NCI-H82 treated with DMSO at 0.1 percent for 48 hours (cell line): ENCODE results near the gene ISG15.
"Not testable (repeated sequence)": the region's sequence is repeated elsewhere in the genome, so short reads cannot be mapped to it uniquely, and the experiment has no call there.

Source experiments
- DNase-seq: peaks from one replicate; lab custom pipeline; 2025; ENCODE audit not compliant: unreplicated experiment; lab: John Stamatoyannopoulos, UW

The ISG15 gene

DNA sequence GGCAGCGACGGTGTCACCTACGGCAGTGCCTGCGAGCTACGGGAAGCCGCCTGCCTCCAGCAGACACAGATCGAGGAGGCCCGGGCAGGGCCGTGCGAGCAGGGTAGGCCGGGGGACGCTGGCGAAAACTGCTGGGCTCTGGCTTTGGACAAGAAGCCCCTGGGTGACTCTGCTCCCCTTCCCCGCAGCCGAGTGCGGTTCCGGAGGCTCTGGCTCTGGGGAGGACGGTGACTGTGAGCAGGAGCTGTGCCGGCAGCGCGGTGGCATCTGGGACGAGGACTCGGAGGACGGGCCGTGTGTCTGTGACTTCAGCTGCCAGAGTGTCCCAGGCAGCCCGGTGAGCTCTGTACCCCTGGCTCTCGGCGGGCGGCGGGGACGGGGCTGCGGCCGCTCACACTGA lies 30.6 kb downstream of the ISG15 start:
- no peak for DNase-seq

DNA sequence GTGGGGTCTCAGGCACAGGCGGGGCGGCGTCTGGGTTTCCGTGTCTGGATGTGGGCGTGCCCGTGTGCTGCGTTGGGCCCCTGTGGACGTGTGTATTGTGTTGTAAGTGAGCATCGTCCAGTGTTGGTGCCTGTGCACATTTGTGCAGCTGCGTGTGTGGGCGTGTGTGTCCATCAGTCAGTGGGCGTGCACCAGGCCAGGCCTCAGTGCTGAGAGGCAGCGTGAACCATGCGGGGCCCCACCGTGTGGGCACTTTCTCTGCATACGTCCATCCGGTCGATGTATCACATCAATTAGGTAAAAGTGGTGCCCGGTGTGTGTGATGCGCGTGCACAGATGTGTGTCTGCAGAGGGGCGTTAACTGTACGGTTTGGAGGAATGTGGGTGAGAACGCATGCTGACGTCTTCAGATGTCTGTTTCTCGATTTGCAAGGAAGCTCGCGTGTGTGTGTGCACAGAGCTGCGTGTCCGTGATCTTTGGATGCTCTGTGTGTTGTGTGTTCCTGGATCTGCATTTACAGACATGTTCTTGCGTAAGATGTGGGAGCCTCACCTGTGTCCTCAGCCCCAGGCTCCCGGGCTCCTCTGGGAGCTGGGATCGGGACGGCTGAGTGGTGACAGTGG lies 31.3 kb downstream of the ISG15 start:
- DNase-seq = no peak

DNA sequence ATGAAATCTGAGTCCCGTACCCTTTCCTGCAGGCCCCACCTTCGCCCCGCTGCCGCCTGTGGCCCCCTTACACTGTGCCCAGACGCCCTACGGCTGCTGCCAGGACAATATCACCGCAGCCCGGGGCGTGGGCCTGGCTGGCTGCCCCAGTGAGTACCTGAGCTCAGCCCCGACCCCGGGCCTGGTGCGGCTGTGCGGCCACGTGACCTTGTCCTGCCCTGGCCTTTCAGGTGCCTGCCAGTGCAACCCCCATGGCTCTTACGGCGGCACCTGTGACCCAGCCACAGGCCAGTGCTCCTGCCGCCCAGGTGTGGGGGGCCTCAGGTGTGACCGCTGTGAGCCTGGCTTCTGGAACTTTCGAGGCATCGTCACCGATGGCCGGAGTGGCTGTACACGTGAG lies 31.8 kb downstream of the ISG15 start:
- DNase-seq = no peak

GRCh38 chr1:1046243-1046642 lies 32.9 kb downstream of the ISG15 start:
- DNase-seq = no peak

GRCh38 chr1:1046767-1047166 lies 33.5 kb downstream of the ISG15 start:
- no peak for DNase-seq

DNA sequence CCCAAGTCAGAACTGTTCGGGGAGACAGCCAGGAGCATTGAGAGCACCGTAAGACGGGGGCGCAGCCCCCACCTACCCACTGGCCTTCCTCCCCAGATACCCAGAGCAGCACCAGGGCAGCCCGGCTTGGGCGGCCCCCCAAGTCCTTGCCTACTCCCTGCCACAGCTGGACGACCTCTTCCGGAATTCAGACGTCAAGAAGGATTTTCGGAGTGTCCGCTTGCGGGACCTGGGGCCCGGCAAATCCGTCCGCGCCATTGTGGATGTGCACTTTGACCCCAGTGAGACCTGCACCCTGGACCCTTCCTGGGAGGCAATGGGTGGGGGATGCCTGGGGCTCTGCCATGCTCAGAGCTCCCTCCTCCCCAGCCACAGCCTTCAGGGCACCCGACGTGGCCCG lies 34.1 kb downstream of the ISG15 start:
- DNase-seq = no peak

- DNase-seq = no peak
Observed at GRCh38 chr1:1047963-1048362, 34.7 kb downstream of the ISG15 start.

- no peak for DNase-seq
Observed at GRCh38 chr1:1048765-1049164, 35.5 kb downstream of the ISG15 start.

- DNase-seq = no peak
Observed at GRCh38 chr1:1049318-1050165, 36.2 kb downstream of the ISG15 start.

GRCh38 chr1:1050577-1051052 lies 37.3 kb downstream of the ISG15 start:
- DNase-seq = no peak

- no peak for DNase-seq
Observed at GRCh38 chr1:1051127-1051810, 38.0 kb downstream of the ISG15 start.

GRCh38 chr1:1052003-1052840 lies 38.9 kb downstream of the ISG15 start:
- DNase-seq = no peak

DNA sequence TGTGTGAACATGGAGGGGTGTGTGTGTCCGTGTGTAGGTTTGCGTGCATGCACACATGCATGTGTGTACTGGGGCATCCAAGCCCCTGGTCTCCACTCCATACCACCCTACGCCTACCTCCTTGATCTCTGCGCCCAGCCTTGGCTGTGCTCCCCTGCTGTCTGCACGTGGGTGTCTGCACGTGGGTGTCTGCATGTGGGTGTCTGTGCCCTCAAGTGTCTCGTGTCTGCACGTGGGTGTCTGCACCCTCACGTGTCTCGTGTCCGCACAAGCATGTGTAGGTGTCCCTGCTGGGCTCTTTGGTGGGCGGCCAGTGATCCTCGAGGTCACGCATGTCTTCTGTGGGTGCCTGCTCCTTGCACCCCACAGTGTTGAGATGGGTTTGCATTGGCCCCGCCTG lies 39.7 kb downstream of the ISG15 start:
- DNase-seq = no peak

DNA sequence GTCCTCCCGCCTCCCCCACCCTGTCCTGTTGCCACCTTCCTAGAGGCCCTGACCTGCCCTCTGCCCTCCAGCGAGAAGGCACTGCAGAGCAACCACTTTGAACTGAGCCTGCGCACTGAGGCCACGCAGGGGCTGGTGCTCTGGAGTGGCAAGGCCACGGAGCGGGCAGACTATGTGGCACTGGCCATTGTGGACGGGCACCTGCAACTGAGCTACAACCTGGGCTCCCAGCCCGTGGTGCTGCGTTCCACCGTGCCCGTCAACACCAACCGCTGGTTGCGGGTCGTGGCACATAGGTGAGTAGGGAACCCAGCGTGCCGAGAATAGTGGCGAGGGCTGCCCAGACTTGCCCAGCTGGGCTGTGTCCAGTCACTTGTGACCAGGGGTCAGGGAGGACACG lies 40.4 kb downstream of the ISG15 start:
- no peak for DNase-seq

DNA sequence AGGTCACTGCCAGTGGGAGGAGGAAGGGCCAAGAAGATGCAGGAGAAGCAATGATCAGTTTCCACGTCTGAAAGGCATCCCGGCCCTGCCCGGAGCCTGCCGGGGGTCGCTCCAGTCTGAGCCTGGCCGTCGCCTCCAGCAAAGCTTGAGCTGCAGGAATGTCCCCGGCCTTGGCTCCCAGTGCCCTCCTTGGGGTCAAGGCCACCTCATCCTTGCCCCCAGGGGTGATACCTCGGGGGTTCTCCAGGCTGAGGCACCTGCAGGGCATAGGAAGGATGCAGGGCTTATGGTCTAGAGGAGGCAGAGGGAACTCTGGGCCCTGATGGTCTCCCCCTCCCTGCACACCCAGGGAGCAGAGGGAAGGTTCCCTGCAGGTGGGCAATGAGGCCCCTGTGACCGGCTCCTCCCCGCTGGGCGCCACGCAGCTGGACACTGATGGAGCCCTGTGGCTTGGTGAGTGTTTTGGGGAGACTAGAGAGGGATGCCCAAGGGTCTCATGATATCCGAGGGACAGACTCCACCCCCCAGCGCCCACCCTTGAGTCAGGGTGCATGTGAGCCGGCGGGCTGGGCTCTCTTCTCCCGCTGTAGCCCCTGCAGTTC lies 40.9 kb downstream of the ISG15 start:
- DNase-seq = no peak

DNA sequence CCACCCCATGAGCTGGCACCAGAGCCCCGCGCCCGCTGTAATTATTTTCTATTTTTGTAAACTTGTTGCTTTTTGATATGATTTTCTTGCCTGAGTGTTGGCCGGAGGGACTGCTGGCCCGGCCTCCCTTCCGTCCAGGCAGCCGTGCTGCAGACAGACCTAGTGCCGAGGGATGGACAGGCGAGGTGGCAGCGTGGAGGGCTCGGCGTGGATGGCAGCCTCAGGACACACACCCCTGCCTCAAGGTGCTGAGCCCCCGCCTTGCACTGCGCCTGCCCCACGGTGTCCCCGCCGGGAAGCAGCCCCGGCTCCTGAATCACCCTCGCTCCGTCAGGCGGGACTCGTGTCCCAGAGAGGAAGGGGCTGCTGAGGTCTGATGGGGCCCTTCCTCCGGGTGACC lies 41.7 kb downstream of the ISG15 start:
- DNase-seq = no peak

- no peak for DNase-seq
Observed at GRCh38 chr1:1055841-1056736, 42.8 kb downstream of the ISG15 start.

DNA sequence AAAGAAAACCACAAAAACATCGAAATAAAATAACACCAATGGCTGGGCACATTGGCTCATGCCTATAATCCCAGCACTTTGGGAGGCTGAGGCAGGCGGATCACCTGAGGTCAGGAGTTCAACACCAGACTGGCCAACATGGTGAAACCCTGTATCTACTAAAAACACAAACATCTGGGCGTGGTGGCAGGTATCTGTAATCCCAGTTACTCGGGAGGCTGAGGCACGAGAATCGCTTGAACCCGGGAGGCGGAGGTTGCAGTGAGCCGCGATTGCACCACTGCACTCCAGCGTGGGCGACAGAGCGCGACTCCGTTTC lies 44.4 kb downstream of the ISG15 start:
- DNase-seq = not testable (repeated sequence)

- DNase-seq = no peak
Observed at GRCh38 chr1:1058088-1058905, 45.0 kb downstream of the ISG15 start.
